Neural progenitor cell (in vitro differentiated cells): ENCODE measurements around the gene SBF2.

Experiments
- EZH2 ChIP-seq: fragments of 200-600 bp; sonication (generic); IDR thresholded peaks from 2 replicates; pipeline ENCODE4 v1.6.1; 2017; ENCODE audit warnings: antibody characterized with exemption, mild to moderate bottlenecking, moderate library complexity
- EZH2phosphoT487 ChIP-seq: fragments of 200-600 bp; sonication (generic); IDR thresholded peaks from 2 replicates; pipeline ENCODE4 v1.6.1; 2017; ENCODE audit warnings: antibody characterized with exemption
- TF ChIP-seq, protein P1 (sequence below): fragments of 200-600 bp; sonication (generic); IDR thresholded peaks from 2 replicates; pipeline ENCODE4 v1.5.1; 2017; ENCODE audit warnings: antibody characterized with exemption, mild to moderate bottlenecking

DNA sequence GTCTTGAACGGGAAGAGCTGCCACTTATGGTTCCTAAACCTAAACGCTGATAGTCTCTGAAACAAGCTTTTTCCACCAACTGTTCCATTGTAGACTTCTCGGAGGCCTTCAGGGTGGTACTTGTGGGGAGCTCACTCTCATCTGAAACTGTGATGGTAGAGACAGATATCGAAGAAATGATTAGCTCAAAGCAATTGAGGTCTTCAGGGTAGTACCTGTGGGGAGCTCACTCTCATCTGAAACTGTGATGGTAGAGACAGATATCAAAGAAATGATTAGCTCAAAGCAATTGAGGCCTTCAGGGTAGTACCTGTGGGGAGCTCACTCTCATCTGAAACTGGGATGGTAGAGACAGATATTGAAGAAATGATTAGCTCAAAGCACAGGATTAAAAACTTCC lies 454.5 kb downstream of the SBF2 start:
- TF ChIP-seq, protein P1, sequence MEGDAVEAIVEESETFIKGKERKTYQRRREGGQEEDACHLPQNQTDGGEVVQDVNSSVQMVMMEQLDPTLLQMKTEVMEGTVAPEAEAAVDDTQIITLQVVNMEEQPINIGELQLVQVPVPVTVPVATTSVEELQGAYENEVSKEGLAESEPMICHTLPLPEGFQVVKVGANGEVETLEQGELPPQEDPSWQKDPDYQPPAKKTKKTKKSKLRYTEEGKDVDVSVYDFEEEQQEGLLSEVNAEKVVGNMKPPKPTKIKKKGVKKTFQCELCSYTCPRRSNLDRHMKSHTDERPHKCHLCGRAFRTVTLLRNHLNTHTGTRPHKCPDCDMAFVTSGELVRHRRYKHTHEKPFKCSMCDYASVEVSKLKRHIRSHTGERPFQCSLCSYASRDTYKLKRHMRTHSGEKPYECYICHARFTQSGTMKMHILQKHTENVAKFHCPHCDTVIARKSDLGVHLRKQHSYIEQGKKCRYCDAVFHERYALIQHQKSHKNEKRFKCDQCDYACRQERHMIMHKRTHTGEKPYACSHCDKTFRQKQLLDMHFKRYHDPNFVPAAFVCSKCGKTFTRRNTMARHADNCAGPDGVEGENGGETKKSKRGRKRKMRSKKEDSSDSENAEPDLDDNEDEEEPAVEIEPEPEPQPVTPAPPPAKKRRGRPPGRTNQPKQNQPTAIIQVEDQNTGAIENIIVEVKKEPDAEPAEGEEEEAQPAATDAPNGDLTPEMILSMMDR, result no peak
- no peak for TF ChIP-seq EZH2
- no peak for TF ChIP-seq EZH2phosphoT487
